ENCODE measurements around the gene IZUMO1.

Gene IZUMO1

GRCh38 chr19:48760504-48761205, 13.9 kb upstream of the IZUMO1 start:
- no peak overlapping the region for H3K4me3 ChIP-seq (ENCODE audit: low read depth, low read length)
- no peak for DNase-seq (ENCODE audit: low read depth)

GRCh38 chr19:48757741-48758144, 11.0 kb upstream of the IZUMO1 start:
- no peak overlapping the region for H3K4me3 ChIP-seq (ENCODE audit: low read depth, low read length)
- no peak for DNase-seq (ENCODE audit: low read depth)

- H3K4me3 ChIP-seq (ENCODE audit: low read depth, low read length): no peak overlapping the region
- DNase-seq (ENCODE audit: low read depth): no peak
Observed at GRCh38 chr19:48757089-48757675, 10.5 kb upstream of the IZUMO1 start.

GRCh38 chr19:48756686-48757085, 10.0 kb upstream of the IZUMO1 start:
- H3K4me3 ChIP-seq (ENCODE audit: low read depth, low read length): no peak overlapping the region
- DNase-seq (ENCODE audit: low read depth): no peak

GRCh38 chr19:48756212-48756611, 9.5 kb upstream of the IZUMO1 start:
- no peak for DNase-seq (ENCODE audit: low read depth)
- no peak overlapping the region for H3K4me3 ChIP-seq (ENCODE audit: low read depth, low read length)

GRCh38 chr19:48755787-48756186, 9.1 kb upstream of the IZUMO1 start:
- no peak overlapping the region for H3K4me3 ChIP-seq (ENCODE audit: low read depth, low read length)

GRCh38 chr19:48755084-48755641, 8.5 kb upstream of the IZUMO1 start, which contains the start of gene FGF21:
Gene FGF21, plus strand, starts transcription at chr19:48755524. Its CDS starts 713 bp downstream, at chr19:48756237.
- DNase-seq (ENCODE audit: low read depth): no peak
- no peak within 1 kb of the TSS for H3K4me3 ChIP-seq (ENCODE audit: low read depth, low read length)

More at GRCh38 chr19:48755787-48756186, 9.1 kb upstream of the IZUMO1 start:
- no peak for DNase-seq (ENCODE audit: low read depth)

- DNase-seq (ENCODE audit: low read depth): no peak
- peak within 1 kb of the TSS; percentile 34 for H3K4me3 ChIP-seq (ENCODE audit: low read depth, low read length)
Observed at GRCh38 chr19:48752496-48753365, 6.0 kb upstream of the IZUMO1 start, which contains the start of gene FUT1. Gene FUT1, minus strand, starts transcription at chr19:48752641. Its CDS starts 1,360 bp downstream, at chr19:48751281.

- no peak for DNase-seq (ENCODE audit: low read depth)
- peak overlapping the region; percentile 34 for H3K4me3 ChIP-seq (ENCODE audit: low read depth, low read length)
Observed at GRCh38 chr19:48751845-48752495, 5.3 kb upstream of the IZUMO1 start.

- no peak overlapping the region for H3K4me3 ChIP-seq (ENCODE audit: low read depth, low read length)
- no peak for DNase-seq (ENCODE audit: low read depth)
Observed at GRCh38 chr19:48750771-48751504, 4.2 kb upstream of the IZUMO1 start.

- DNase-seq (ENCODE audit: low read depth): no peak
- H3K4me3 ChIP-seq (ENCODE audit: low read depth, low read length): no peak overlapping the region
Observed at GRCh38 chr19:48750351-48750750, 3.6 kb upstream of the IZUMO1 start.

GRCh38 chr19:48749571-48750198, 3.0 kb upstream of the IZUMO1 start:
- no peak for DNase-seq (ENCODE audit: low read depth)
- no peak overlapping the region for H3K4me3 ChIP-seq (ENCODE audit: low read depth, low read length)

GRCh38 chr19:48746110-48746509, 599 bp downstream of the IZUMO1 start:
- no peak for DNase-seq (ENCODE audit: low read depth)
- no peak overlapping the region for H3K4me3 ChIP-seq (ENCODE audit: low read depth, low read length)

GRCh38 chr19:48745208-48745995, 1.3 kb downstream of the IZUMO1 start:
- H3K4me3 ChIP-seq (ENCODE audit: low read depth, low read length): no peak overlapping the region
- DNase-seq (ENCODE audit: low read depth): no peak

- H3K4me3 ChIP-seq (ENCODE audit: low read depth, low read length): no peak overlapping the region
- DNase-seq (ENCODE audit: low read depth): no peak
Observed at GRCh38 chr19:48742096-48742495, 4.6 kb downstream of the IZUMO1 start.

- no peak for DNase-seq (ENCODE audit: low read depth)
- H3K4me3 ChIP-seq (ENCODE audit: low read depth, low read length): no peak overlapping the region
Observed at GRCh38 chr19:48741129-48741999, 5.3 kb downstream of the IZUMO1 start.
